Limb (tissue), 2 donors: ENCODE results near the gene RBMS1.
A peak's percentile ranks its signal among the peaks of the same experiment; 100 is the strongest.

Source experiments
- DNase-seq, 2 donors: peaks; one replicate each; pipeline ENCODE4 v3.0.0-alpha.2; 2016; ENCODE audit errors: extremely low spot score in 2 of 2

RBMS1 gene

GRCh38 chr2:160408959-160409291, 84.7 kb downstream of the RBMS1 start:
- DNase-seq = no peak

GRCh38 chr2:160408173-160408958, 85.2 kb downstream of the RBMS1 start:
- no peak for DNase-seq

DNA sequence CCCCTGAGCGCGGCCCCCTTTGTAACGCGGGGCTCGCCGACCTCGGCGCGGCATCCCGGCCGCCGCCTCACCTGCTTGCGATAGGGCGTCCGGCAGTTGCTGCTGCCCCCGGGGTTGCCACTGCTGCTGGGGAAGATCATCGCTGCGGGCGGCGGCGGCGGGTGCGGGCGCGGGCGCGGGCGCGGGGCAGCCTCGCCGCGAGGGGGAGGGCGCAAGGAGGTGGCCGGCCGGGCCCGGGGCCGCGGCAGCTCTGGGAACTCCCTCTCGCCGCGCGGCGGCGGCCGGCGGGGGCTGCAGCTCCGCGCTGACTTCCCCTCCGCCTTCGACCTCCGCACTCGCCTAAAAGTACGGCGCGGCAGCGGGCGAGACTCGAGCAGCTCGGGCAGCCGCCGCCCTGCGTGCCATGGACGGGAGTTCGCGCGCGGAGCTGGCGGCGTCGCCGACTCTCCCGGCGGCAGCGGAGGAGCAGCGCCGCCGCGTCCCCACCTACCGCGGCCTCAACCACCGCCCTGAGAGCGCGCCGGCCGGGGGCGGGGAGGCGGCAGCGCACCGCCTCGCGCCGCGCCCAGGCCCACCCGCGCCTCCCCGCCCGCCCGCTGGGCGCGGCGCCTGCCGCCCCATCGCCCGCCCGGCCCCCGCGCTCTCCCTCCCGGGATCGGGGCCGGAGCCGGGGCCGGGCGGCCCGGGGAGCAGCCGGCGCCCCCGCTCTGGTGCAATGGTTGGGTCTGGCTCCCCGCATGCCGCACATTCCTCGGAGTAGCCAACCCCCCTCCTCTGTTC, 86.0 kb downstream of the RBMS1 start:
- peak; percentile 50 to 81 for DNase-seq

DNA sequence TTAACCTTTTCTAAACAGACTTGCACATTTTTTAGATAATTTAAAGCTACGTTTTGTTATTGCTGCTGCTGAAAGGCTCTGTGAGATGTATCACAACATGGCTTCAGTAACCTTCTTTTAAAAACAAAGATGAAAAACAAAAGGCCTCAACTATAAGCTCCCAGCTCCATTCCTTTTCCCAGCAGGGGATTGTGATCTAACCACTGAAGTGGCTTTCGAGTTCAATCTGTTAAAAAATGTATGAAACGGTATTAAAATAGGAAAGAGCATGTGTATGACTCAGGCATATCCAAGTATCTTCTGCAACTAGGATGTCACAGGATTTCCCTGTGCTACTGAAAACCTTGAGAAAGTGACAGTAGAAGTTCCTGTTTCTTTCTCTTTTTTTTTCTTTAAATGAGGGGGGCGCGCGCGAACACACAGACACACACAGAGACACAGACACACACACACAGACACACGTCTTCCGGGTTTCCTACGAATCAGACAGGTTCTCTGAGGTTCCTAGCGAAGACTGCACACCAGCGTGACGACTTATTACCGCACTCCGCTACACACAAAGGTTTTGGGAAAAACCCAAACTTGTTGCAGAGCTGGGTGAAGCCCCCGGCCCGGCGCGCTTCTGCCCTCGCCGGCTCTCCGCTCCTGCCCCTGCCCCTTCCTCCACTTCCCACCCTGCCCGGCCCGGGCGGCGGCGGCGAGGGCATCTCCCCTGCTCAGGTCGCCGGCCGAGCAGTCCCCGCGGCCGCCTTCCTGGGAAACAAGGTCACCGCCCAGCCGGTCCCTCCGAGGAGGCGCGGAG, 86.8 kb downstream of the RBMS1 start:
- DNase-seq = peak; percentile 63 to 73

GRCh38 chr2:160405077-160405867, 88.3 kb downstream of the RBMS1 start:
- DNase-seq = no peak

DNA sequence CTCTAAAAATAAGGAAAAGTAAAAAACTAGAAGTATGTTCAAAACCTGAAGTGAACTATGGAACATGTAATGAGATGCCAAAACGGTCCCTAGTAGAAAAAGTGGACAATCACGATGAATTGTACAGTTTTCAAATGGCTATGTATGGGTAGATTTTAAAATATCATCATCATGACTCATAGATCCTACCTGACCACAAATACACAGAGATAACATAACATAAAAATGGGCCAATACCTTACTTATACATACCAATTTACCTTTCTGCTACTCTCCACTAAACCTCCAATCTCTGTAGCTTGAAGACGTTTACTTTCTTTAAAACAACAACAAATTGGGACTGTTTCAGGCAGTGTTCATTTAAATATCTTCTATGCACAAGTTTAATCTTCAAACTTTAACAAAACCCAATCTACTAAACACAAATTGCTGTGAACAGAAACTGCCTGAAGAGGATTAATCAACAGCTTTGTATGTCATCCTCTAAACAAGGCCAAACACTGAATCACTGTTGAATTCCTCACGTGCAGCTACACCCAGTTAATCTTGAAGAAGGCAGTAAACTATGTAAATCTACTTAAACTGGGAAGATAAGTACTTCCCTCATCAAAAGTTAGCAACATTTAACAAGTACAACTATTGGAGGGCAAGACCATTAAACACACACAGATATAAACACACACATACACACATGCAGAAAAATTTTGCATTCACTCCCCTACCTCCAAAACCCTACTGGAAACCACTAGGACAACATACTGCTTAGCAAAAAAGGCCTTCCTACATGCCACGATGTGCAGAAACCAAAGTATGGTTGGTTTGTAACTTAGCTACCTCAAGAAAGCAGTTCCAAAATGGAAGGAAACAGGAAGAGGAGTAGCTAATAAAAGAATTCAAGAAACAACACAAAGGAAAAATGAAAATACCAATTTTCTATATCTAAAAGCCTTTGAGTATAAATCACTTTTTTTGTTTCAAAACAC, 90.3 kb downstream of the RBMS1 start:
- no peak for DNase-seq

GRCh38 chr2:160402501-160402900, 91.1 kb downstream of the RBMS1 start:
- no peak for DNase-seq

GRCh38 chr2:160401895-160402294, 91.7 kb downstream of the RBMS1 start:
- DNase-seq = no peak

- no peak for DNase-seq
These were observed 93.7 kb downstream of the RBMS1 start for GRCh38 chr2:160399880-160400279.

DNA sequence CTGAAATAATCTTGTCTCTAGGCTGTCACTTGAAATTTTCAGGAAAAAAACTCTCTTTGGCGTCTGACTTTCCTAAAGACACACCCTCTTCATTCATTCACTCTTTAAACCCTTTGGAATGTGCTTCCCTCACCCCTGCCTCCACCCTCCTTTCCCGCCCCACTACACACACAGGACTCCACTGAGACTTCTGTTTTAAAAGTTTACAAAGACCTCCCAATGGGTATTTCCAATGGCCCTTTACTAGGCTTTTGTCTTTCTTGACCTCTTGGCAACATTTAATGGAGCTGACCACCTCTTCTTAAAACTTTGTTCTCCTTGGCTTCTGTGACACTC, 96.1 kb downstream of the RBMS1 start:
- no peak for DNase-seq

- DNase-seq = no peak
These were observed 99.5 kb downstream of the RBMS1 start for GRCh38 chr2:160394153-160394552.

- no peak for DNase-seq
These were observed 101.4 kb downstream of the RBMS1 start for GRCh38 chr2:160392201-160392600.

GRCh38 chr2:160390544-160391455, 102.8 kb downstream of the RBMS1 start:
- DNase-seq = no peak

DNA sequence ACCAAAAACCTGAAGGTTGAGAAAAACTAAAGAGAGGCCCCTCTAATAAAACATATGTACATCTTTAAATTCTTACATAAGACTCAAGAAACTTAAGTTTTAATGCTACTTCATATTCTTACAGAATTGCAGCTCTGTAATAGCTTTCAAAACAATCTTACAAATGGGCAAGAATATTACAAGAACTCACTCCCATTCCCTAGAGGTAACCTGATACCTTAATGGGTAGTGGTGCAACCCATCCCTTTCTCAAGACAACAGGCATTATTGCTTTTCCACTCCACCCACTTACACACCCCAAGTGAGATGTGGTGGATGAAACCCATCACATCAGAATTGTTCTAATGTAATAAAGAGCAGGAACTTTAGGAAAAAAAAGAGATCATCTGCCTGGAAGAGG, 103.7 kb downstream of the RBMS1 start:
- no peak for DNase-seq

GRCh38 chr2:160388464-160389263, 104.9 kb downstream of the RBMS1 start:
- DNase-seq = no peak

DNA sequence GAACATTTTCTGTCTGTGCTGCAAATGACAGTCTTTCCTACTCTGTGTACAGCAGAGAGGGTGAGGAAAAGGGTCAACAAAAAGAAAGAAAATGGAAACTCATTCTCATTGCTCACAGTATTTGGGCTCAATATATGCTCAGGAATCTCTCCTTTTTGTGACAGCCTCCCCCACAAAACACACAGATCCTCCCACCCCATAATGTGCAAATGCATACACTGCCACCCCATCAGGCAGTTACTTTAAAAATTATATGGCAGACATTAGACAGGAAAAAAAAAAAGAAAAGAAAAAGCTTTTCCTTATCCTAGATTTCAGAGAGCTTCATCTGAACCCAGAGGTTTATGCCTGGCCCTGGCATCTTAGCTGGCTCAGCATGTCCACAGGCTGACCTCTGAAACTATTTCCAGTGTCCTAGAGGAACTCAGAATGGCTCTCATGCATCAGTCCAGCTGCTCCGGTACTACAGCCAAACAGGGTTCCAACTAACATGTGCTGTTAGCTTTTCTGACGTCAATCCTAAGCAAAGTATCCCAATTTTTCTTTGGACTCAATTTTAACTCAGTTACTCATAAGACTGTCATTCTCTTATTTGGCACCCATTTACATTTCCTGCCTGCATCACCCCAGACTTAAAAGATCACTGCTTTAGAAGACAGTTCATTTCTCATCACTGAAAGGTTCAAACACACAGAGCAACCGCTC, 105.9 kb downstream of the RBMS1 start:
- DNase-seq = peak in 1 of 2 donors; percentile 76

DNA sequence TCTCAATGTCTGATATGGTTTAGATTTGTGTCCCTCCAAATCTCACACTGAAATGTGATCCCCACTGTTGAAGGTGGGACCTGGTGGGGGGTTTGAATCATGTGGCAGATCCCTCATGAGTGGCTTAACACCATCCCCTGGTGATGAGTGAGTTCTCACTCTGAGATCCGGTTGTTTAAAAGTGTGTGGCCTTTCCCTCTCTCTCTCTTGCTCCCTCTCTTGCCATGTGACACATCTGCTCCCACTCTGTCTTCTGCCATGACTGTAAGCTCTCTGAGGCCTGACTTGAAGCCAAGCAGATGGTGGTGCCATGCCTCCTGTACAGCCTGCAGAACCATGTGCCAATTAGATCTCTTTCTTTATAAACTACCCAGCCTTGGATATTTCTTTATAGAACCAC, 108.8 kb downstream of the RBMS1 start:
- no peak for DNase-seq
